Activated CD8-positive, alpha-beta memory T cell treated with anti-CD3 and anti-CD28 coated beads for 1 hour (primary cell): ENCODE results near the gene NOS3.

Experiments used
- DNase-seq, 2 donors: peaks; one replicate each; pipeline ENCODE4 v3.0.0-alpha.2; 2020; ENCODE audit warnings: low read depth in 1 of 2; ENCODE audit errors: extremely low read depth in 1 of 2

The NOS3 gene

GRCh38 chr7:151053751-151054150 is 62.9 kb downstream of the NOS3 start:
- no peak for DNase-seq

GRCh38 chr7:151056283-151056665 is 65.5 kb downstream of the NOS3 start:
- no peak for DNase-seq

GRCh38 chr7:151056666-151057505 is 66.1 kb downstream of the NOS3 start:
- no peak for DNase-seq

GRCh38 chr7:151057506-151057988 is 66.7 kb downstream of the NOS3 start, which contains the start of gene CDK5:
TSS of gene CDK5 (minus strand) at chr7:151057897. CDS start at chr7:151057848, 49 bp downstream.
- no peak for DNase-seq

- DNase-seq: peak; percentile 93 to 96
Observed at GRCh38 chr7:151057989-151058780, 67.4 kb downstream of the NOS3 start.

- DNase-seq: no peak
Observed at GRCh38 chr7:151058781-151059366, 68.1 kb downstream of the NOS3 start.

GRCh38 chr7:151059367-151060112 is 68.7 kb downstream of the NOS3 start, which contains the start of gene SLC4A2:
TSS of gene SLC4A2 (plus strand) at chr7:151059589. CDS start at chr7:151061988, 2,399 bp downstream.
- peak in 1 of 2 donors; percentile 69 for DNase-seq

- no peak for DNase-seq
Observed at GRCh38 chr7:151060113-151060415, 69.2 kb downstream of the NOS3 start.

GRCh38 chr7:151060416-151061212 is 69.8 kb downstream of the NOS3 start:
- DNase-seq: no peak

- DNase-seq: no peak
Observed at GRCh38 chr7:151061213-151062110, 70.6 kb downstream of the NOS3 start.

- DNase-seq: no peak
Observed at GRCh38 chr7:151062111-151062398, 71.2 kb downstream of the NOS3 start.

- DNase-seq: no peak
Observed at GRCh38 chr7:151062399-151063211, 71.8 kb downstream of the NOS3 start.

GRCh38 chr7:151063212-151063561 is 72.4 kb downstream of the NOS3 start:
- no peak for DNase-seq
